Stomach (tissue), 4 donors: ENCODE data around the gene ARHGEF18.

ENCODE experiments used
- CTCF ChIP-seq, 7 experiments: fragments of 450-650 bp in 4 of 7; fragments of 200-600 bp in 3 of 7; sonication (generic) in 3 of 7; IDR thresholded peaks; one replicate each; pipeline ENCODE4 v1.5.1; 2016 to 2019; ENCODE audit warnings: antibody characterized with exemption in 7 of 7, control low read depth in 2 of 7, mild to moderate bottlenecking in 1 of 7
- POLR2A ChIP-seq, 4 donors: fragments of 450-650 bp; IDR thresholded peaks; one replicate each; pipeline ENCODE4 v1.6.1; 2016; ENCODE audit warnings: antibody characterized with exemption in 4 of 4, control low read depth in 2 of 4, mild to moderate bottlenecking in 1 of 4, moderate library complexity in 1 of 4

DNA sequence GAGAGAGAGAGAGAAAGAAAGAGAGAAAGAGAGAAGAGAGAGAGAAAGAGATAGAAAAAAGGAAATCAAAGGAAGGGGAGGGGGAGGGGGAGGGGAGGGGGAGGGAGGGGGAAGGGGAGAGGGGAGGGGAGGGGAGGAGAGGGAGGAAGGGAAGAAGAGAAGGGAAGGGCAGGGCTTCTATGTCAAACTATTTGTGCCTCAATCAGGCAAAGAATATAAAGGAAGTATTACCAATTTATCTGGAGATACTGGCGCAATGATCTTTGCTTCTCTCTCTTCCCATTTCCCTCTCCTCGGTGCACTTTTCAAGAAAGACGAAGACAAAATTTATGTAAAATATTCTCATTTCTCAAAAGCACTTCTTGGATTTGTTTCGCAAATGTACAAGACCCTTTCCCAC, 45.3 kb upstream of the ARHGEF18 start:
- TF ChIP-seq CTCF (IDR thresholded peaks at IDR 0.05) = no peak
- no peak for TF ChIP-seq POLR2A (IDR thresholded peaks at IDR 0.05)
